Fibroblast of lung (primary cell): Measurements from ENCODE around the gene POLA1. TPM values are rescaled to one million over a fixed set of nuclear protein-coding genes. Genes with fewer than 3 reads are reported as not detected.

Experiments
- DNase-seq, 2 donors: peaks; one replicate each; pipeline versions ENCODE4 v3.0.0 to v3.0.0-alpha.2; 2010; ENCODE audit warnings: low read depth in 2 of 2
- H2AFZ ChIP-seq: 2 replicates; pipeline ENCODE4 v1.5.1; 2012; ENCODE audit warnings: low read length, control low read depth, inconsistent platforms
- H3K27ac ChIP-seq: 2 replicates; pipeline ENCODE4 v1.5.1; 2011; ENCODE audit warnings: low read length, control low read depth; ENCODE audit not compliant: insufficient read depth
- H3K27me3 ChIP-seq: 2 replicates; pipeline ENCODE4 v1.5.1; 2011; ENCODE audit warnings: mild to moderate bottlenecking, low read length; ENCODE audit not compliant: control insufficient read depth, insufficient read depth
- H3K36me3 ChIP-seq: 2 replicates; pipeline ENCODE4 v1.5.1; 2011; ENCODE audit warnings: low read length; ENCODE audit not compliant: control insufficient read depth, insufficient read depth
- H3K4me1 ChIP-seq: 2 replicates; pipeline ENCODE4 v1.5.1; 2011; ENCODE audit warnings: low read length; ENCODE audit not compliant: control insufficient read depth, insufficient read depth; ENCODE audit errors: extremely low read depth
- H3K4me2 ChIP-seq: 2 replicates; pipeline ENCODE4 v1.5.1; 2011; ENCODE audit warnings: low read length, control low read depth; ENCODE audit not compliant: insufficient read depth; ENCODE audit errors: extremely low read depth
- H3K4me3 ChIP-seq, 4 experiments: fragments of 200-600 bp in 1 of 4; sonication (generic) in 1 of 4; replicated peaks in 1 of 4; 2 replicates each; pipeline ENCODE4 v1.5.1; 2011 to 2016; ENCODE audit warnings: low read length in 4 of 4, low read depth in 3 of 4, mild to moderate bottlenecking in 3 of 4, control low read depth in 2 of 4, inconsistent platforms in 1 of 4, mixed read lengths in 1 of 4; ENCODE audit not compliant: insufficient read depth in 1 of 4; ENCODE audit errors: control extremely low read depth in 1 of 4
- H3K79me2 ChIP-seq: 2 replicates; pipeline ENCODE4 v1.5.1; 2012; ENCODE audit warnings: mild to moderate bottlenecking, low read length, inconsistent platforms; ENCODE audit not compliant: control insufficient read depth, insufficient read depth
- H3K9ac ChIP-seq: 2 replicates; pipeline ENCODE4 v1.5.1; 2011; ENCODE audit warnings: mild to moderate bottlenecking, low read length, control low read depth; ENCODE audit not compliant: insufficient read depth
- H3K9me3 ChIP-seq: 2 replicates; pipeline ENCODE4 v1.5.1; 2012; ENCODE audit warnings: low read depth, low read length; ENCODE audit not compliant: control insufficient read depth, insufficient read depth
- H4K20me1 ChIP-seq: 2 replicates; pipeline ENCODE4 v1.5.1; 2011; ENCODE audit warnings: low read length; ENCODE audit not compliant: control insufficient read depth, insufficient read depth; ENCODE audit errors: extremely low read depth
- CTCF ChIP-seq, 2 donors: IDR thresholded peaks in 1 of 2; conservative IDR thresholded peaks in 1 of 2; 1 replicate in 1 of 2; 2 replicates in 1 of 2; pipeline ENCODE4 v1.5.1; 2011 to 2012; ENCODE audit warnings: low read length in 2 of 2, control low read depth in 1 of 2, inconsistent platforms in 1 of 2, low read depth in 1 of 2, mild to moderate bottlenecking in 1 of 2
- EZH2 ChIP-seq: IDR thresholded peaks from 2 replicates; pipeline ENCODE4 v1.5.1; 2012; ENCODE audit warnings: low read length, control low read depth, mild to moderate bottlenecking; ENCODE audit errors: missing control alignments
- polyA plus RNA-seq, 2 donors: library from polyadenylated mRNA; depleted of rRNA in 1 of 2; stranded (reverse) in 1 of 2; unstranded in 1 of 2; fragments of >200 nt; gene quantifications; 2 replicates each; pipeline ENCODE4 v1.2.1, GENCODE V29; 2011 to 2012; ENCODE audit warnings: missing spikeins in 1 of 2
- total RNA-seq: library from RNA; depleted of rRNA; stranded (reverse); fragments of >200 nt; gene quantifications from 2 replicates; pipeline ENCODE4 v1.2.1, GENCODE V29; 2014

POLA1 gene
- total and polyA plus RNA-seq, 2 donors (not counting 1 experiment from before 2014, with no cell fraction given), result 1.7 to 9.2 TPM

- Histone ChIP-seq H3K36me3 (no peaks in the 10 kb centered on the region), H3K79me2 (no peaks in the 10 kb centered on the region), H3K4me2 (no peak overlapping the region), H3K4me1 (no peaks in the 10 kb centered on the region), H4K20me1 (no peaks in the 10 kb centered on the region), H3K9me3 (no peaks in the 10 kb centered on the region), H3K9ac (no peak overlapping the region), H3K4me3 (no peak overlapping the region), H3K27ac (no peak overlapping the region), H2AFZ (no peak overlapping the region), H3K27me3 (no peaks in the 10 kb centered on the region)
- DNase-seq, result no peak
- TF ChIP-seq EZH2, result no peak
- no peak for TF ChIP-seq CTCF (conservative IDR thresholded peaks at IDR 0.05 in 1 of 2, IDR thresholded peaks at IDR 0.05 in 1 of 2; ENCODE audit: low read depth in 1 of 2, low read length in 2 of 2)
Observed at GRCh38 chrX:24657671-24658386, 35.9 kb upstream of the POLA1 start.

GRCh38 chrX:24658421-24658820 lies 35.3 kb upstream of the POLA1 start:
- Histone ChIP-seq H3K4me3 (no peak overlapping the region), H4K20me1 (no peaks in the 10 kb centered on the region), H3K9me3 (no peaks in the 10 kb centered on the region), H2AFZ (no peak overlapping the region), H3K27me3 (no peaks in the 10 kb centered on the region), H3K27ac (no peak overlapping the region), H3K9ac (no peak overlapping the region), H3K4me1 (no peaks in the 10 kb centered on the region), H3K36me3 (no peaks in the 10 kb centered on the region), H3K4me2 (no peak overlapping the region), H3K79me2 (no peaks in the 10 kb centered on the region)
- DNase-seq, result no peak
- TF ChIP-seq EZH2, result no peak
- TF ChIP-seq CTCF (conservative IDR thresholded peaks at IDR 0.05 in 1 of 2, IDR thresholded peaks at IDR 0.05 in 1 of 2; ENCODE audit: low read depth in 1 of 2, low read length in 2 of 2), result no peak

- H3K4me1 ChIP-seq, result no peaks in the 10 kb centered on the region
- H2AFZ ChIP-seq, result no peak overlapping the region
- H3K4me3 ChIP-seq, result no peak overlapping the region
- H4K20me1 ChIP-seq, result no peaks in the 10 kb centered on the region
- H3K27me3 ChIP-seq, result no peaks in the 10 kb centered on the region
- no peaks in the 10 kb centered on the region for H3K9me3 ChIP-seq
- no peak overlapping the region for H3K9ac ChIP-seq
- H3K79me2 ChIP-seq, result no peaks in the 10 kb centered on the region
- DNase-seq, result no peak
- no peaks in the 10 kb centered on the region for H3K36me3 ChIP-seq
- no peak overlapping the region for H3K4me2 ChIP-seq
- TF ChIP-seq EZH2 (no peak), CTCF (conservative IDR thresholded peaks at IDR 0.05 in 1 of 2, IDR thresholded peaks at IDR 0.05 in 1 of 2; ENCODE audit: low read depth in 1 of 2, low read length in 2 of 2) (no peak)
- H3K27ac ChIP-seq, result no peak overlapping the region
Observed at GRCh38 chrX:24659106-24659505, 34.6 kb upstream of the POLA1 start.
